ENCODE data around the gene ADGRL2. TPM values are rescaled to one million over a fixed set of nuclear protein-coding genes. Genes with fewer than 3 reads are reported as not detected.

Gene ADGRL2
- total RNA-seq, 4 donors from 2014 or later = 40.7 to 53.4 (median 44.2) TPM

- no peak overlapping the region for H3K4me3 ChIP-seq
- DNase-seq (ENCODE audit: low spot score in 2 of 2) = no peak
- H3K27ac ChIP-seq = no peak overlapping the region
- no peaks in the 10 kb centered on the region for H3K4me1 ChIP-seq
- TF ChIP-seq EP300 (IDR thresholded peaks at IDR 0.05) (no peak), CTCF (IDR thresholded peaks at IDR 0.05) (no peak)
- no peaks in the 10 kb centered on the region for H3K27me3 ChIP-seq
- H3K9me3 ChIP-seq = no peaks in the 10 kb centered on the region
- H3K36me3 ChIP-seq = no peaks in the 10 kb centered on the region
- 94% methylated on average over 2 of the region's 2 CpGs for WGBS
Observed at GRCh38 chr1:82018319-82018718, 217.6 kb downstream of the ADGRL2 start.

- H3K9me3 ChIP-seq = no peaks in the 10 kb centered on the region
- no peak for DNase-seq (ENCODE audit: low spot score in 2 of 2)
- H3K27me3 ChIP-seq = no peaks in the 10 kb centered on the region
- H3K4me3 ChIP-seq = no peak overlapping the region
- H3K36me3 ChIP-seq = no peaks in the 10 kb centered on the region
- no peak overlapping the region for H3K27ac ChIP-seq
- WGBS = 58% methylated on average over 1 of the region's 1 CpG
- TF ChIP-seq CTCF (IDR thresholded peaks at IDR 0.05) = no peak
- TF ChIP-seq POLR2AphosphoS5 (IDR thresholded peaks at IDR 0.05) = no peak
- no peak for TF ChIP-seq EP300 (IDR thresholded peaks at IDR 0.05)
- no peak for TF ChIP-seq POLR2A (IDR thresholded peaks at IDR 0.05)
- H3K4me1 ChIP-seq = no peaks in the 10 kb centered on the region
Observed at GRCh38 chr1:82019508-82019907, 218.8 kb downstream of the ADGRL2 start.

- no peak overlapping the region for H3K4me3 ChIP-seq
- no peak for DNase-seq (ENCODE audit: low spot score in 2 of 2)
- no peaks in the 10 kb centered on the region for H3K4me1 ChIP-seq
- H3K36me3 ChIP-seq = no peaks in the 10 kb centered on the region
- 92% methylated on average over 3 of the region's 3 CpGs for WGBS
- TF ChIP-seq EP300 (IDR thresholded peaks at IDR 0.05) = no peak
- no peak for TF ChIP-seq POLR2AphosphoS5 (IDR thresholded peaks at IDR 0.05)
- TF ChIP-seq CTCF (IDR thresholded peaks at IDR 0.05) = no peak
- TF ChIP-seq POLR2A (IDR thresholded peaks at IDR 0.05) = no peak
- no peak overlapping the region for H3K27ac ChIP-seq
- H3K27me3 ChIP-seq = no peaks in the 10 kb centered on the region
- H3K9me3 ChIP-seq = peaks cover 6% of the 10 kb centered on the region
Observed at GRCh38 chr1:82030830-82031229, 230.1 kb downstream of the ADGRL2 start.

GRCh38 chr1:82032068-82032467 is 231.3 kb downstream of the ADGRL2 start:
- no peak overlapping the region for H3K27ac ChIP-seq

GRCh38 chr1:82034812-82035211 is 234.1 kb downstream of the ADGRL2 start:
- DNase-seq (ENCODE audit: low spot score in 2 of 2) = no peak
- Histone ChIP-seq H3K36me3 (no peaks in the 10 kb centered on the region), H3K9me3 (peaks cover 6% of the 10 kb centered on the region), H3K4me1 (no peaks in the 10 kb centered on the region), H3K4me3 (no peak overlapping the region), H3K27ac (no peak overlapping the region), H3K27me3 (no peaks in the 10 kb centered on the region)
- 88% methylated on average over 3 of the region's 3 CpGs for WGBS
- TF ChIP-seq CTCF (IDR thresholded peaks at IDR 0.05) = no peak
- TF ChIP-seq POLR2AphosphoS5 (IDR thresholded peaks at IDR 0.05) = no peak

More at GRCh38 chr1:82032068-82032467, 231.3 kb downstream of the ADGRL2 start:
- 90% methylated on average over 2 of the region's 2 CpGs for WGBS
- no peaks in the 10 kb centered on the region for H3K27me3 ChIP-seq
- H3K36me3 ChIP-seq = no peaks in the 10 kb centered on the region
- H3K9me3 ChIP-seq = peaks cover 6% of the 10 kb centered on the region
- no peak for DNase-seq (ENCODE audit: low spot score in 2 of 2)
- TF ChIP-seq EP300 (IDR thresholded peaks at IDR 0.05) (no peak), POLR2AphosphoS5 (IDR thresholded peaks at IDR 0.05) (no peak), CTCF (IDR thresholded peaks at IDR 0.05) (no peak), POLR2A (IDR thresholded peaks at IDR 0.05) (no peak)
- no peaks in the 10 kb centered on the region for H3K4me1 ChIP-seq
- no peak overlapping the region for H3K4me3 ChIP-seq

Measured in suprapubic skin (tissue), 4 donors.